Measurements from ENCODE around the gene RNF157. TPM values are rescaled to one million over a fixed set of nuclear protein-coding genes. Genes with fewer than 3 reads are reported as not detected.
A peak's percentile ranks its signal among the peaks of the same experiment; 100 is the strongest.

The RNF157 gene
- total RNA-seq, 1 donor, result 0.36 TPM

DNA sequence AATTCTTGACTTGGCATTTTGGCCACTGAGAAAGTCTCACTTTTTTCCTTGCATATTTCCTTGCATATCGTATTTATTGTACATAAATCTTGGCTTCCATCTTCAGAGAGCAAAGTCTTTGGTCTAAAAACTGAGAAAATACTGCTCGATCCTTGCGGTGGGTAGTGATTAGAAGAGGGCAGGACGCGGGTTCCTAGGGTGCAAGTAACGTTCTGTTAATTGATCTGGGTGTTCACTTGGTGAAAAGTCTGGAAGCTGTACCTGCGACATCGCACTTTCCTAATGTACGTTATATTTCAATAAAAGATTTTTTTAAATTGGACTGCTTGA, 24.1 kb upstream of the RNF157 start:
- H3K79me2 ChIP-seq (ENCODE audit: insufficient read depth, low read length), result peaks cover 37% of the 10 kb centered on the region
- TF ChIP-seq CTCF (IDR thresholded peaks at IDR 0.05; ENCODE audit: extremely low read depth, low read depth, low read length), result no peak
- no peaks in the 10 kb centered on the region for H3K27me3 ChIP-seq (ENCODE audit: insufficient read depth, low read length)
- peaks cover 2% of the 10 kb centered on the region for H4K20me1 ChIP-seq (ENCODE audit: insufficient read depth, low read length)
- H3K36me3 ChIP-seq (ENCODE audit: insufficient read depth, low read length), result peaks cover 4% of the 10 kb centered on the region
- H3K4me2 ChIP-seq (ENCODE audit: insufficient read depth, low read length), result peak overlapping the region; percentile 94
- H3K4me1 ChIP-seq (ENCODE audit: insufficient read depth, low read length), result peaks cover 42% of the 10 kb centered on the region
- DNase-seq (ENCODE audit: insufficient read length, low spot score, missing footprints), result no peak
- peak overlapping the region; percentile 85 for H2AFZ ChIP-seq (ENCODE audit: low read length)
- no peaks in the 10 kb centered on the region for H3K9me3 ChIP-seq (ENCODE audit: low read depth, low read length)
- peak overlapping the region; percentile 95 for H3K27ac ChIP-seq (ENCODE audit: low read depth, low read length)
- peak overlapping the region; percentile 63 for H3K4me3 ChIP-seq (ENCODE audit: insufficient read depth, low read length)

GRCh38 chr17:76263896-76264295, 23.6 kb upstream of the RNF157 start:
- Histone ChIP-seq H3K27ac (ENCODE audit: low read depth, low read length) (peak overlapping the region; percentile 95), H3K79me2 (ENCODE audit: insufficient read depth, low read length) (peaks cover 33% of the 10 kb centered on the region), H3K27me3 (ENCODE audit: insufficient read depth, low read length) (no peaks in the 10 kb centered on the region), H3K9me3 (ENCODE audit: low read depth, low read length) (no peaks in the 10 kb centered on the region), H4K20me1 (ENCODE audit: insufficient read depth, low read length) (no peaks in the 10 kb centered on the region), H3K4me2 (ENCODE audit: insufficient read depth, low read length) (peak overlapping the region; percentile 94), H3K4me3 (ENCODE audit: insufficient read depth, low read length) (no peak overlapping the region), H3K36me3 (ENCODE audit: insufficient read depth, low read length) (no peaks in the 10 kb centered on the region), H3K4me1 (ENCODE audit: insufficient read depth, low read length) (peaks cover 42% of the 10 kb centered on the region), H2AFZ (ENCODE audit: low read length) (peak overlapping the region; percentile 85)
- TF ChIP-seq CTCF (IDR thresholded peaks at IDR 0.05; ENCODE audit: extremely low read depth, low read depth, low read length), result no peak
- DNase-seq (ENCODE audit: insufficient read length, low spot score, missing footprints), result no peak

- Histone ChIP-seq H3K9me3 (ENCODE audit: low read depth, low read length) (no peaks in the 10 kb centered on the region), H3K27ac (ENCODE audit: low read depth, low read length) (peak overlapping the region; percentile 56), H3K4me1 (ENCODE audit: insufficient read depth, low read length) (peaks cover 32% of the 10 kb centered on the region), H3K36me3 (ENCODE audit: insufficient read depth, low read length) (no peaks in the 10 kb centered on the region), H2AFZ (ENCODE audit: low read length) (peak overlapping the region; percentile 53), H3K79me2 (ENCODE audit: insufficient read depth, low read length) (peaks cover 24% of the 10 kb centered on the region), H3K27me3 (ENCODE audit: insufficient read depth, low read length) (no peaks in the 10 kb centered on the region), H3K4me3 (ENCODE audit: insufficient read depth, low read length) (no peak overlapping the region), H3K4me2 (ENCODE audit: insufficient read depth, low read length) (no peak overlapping the region), H4K20me1 (ENCODE audit: insufficient read depth, low read length) (no peaks in the 10 kb centered on the region)
- peak; percentile 18 for DNase-seq (ENCODE audit: insufficient read length, low spot score, missing footprints)
- TF ChIP-seq CTCF (IDR thresholded peaks at IDR 0.05; ENCODE audit: extremely low read depth, low read depth, low read length), result no peak
Measured at GRCh38 chr17:76262732-76263344, 22.5 kb upstream of the RNF157 start.

GRCh38 chr17:76261421-76262215, 21.3 kb upstream of the RNF157 start:
- TF ChIP-seq CTCF (IDR thresholded peaks at IDR 0.05; ENCODE audit: extremely low read depth, low read depth, low read length), result no peak
- Histone ChIP-seq H2AFZ (ENCODE audit: low read length) (peak overlapping the region; percentile 53), H3K27ac (ENCODE audit: low read depth, low read length) (peak overlapping the region; percentile 56), H3K9me3 (ENCODE audit: low read depth, low read length) (no peaks in the 10 kb centered on the region), H3K27me3 (ENCODE audit: insufficient read depth, low read length) (no peaks in the 10 kb centered on the region), H3K4me2 (ENCODE audit: insufficient read depth, low read length) (peak overlapping the region; percentile 8), H4K20me1 (ENCODE audit: insufficient read depth, low read length) (no peaks in the 10 kb centered on the region), H3K36me3 (ENCODE audit: insufficient read depth, low read length) (no peaks in the 10 kb centered on the region), H3K79me2 (ENCODE audit: insufficient read depth, low read length) (peaks cover 13% of the 10 kb centered on the region), H3K4me3 (ENCODE audit: insufficient read depth, low read length) (no peak overlapping the region), H3K4me1 (ENCODE audit: insufficient read depth, low read length) (peaks cover 24% of the 10 kb centered on the region)
- peak; percentile 98 for DNase-seq (ENCODE audit: insufficient read length, low spot score, missing footprints)

Measured in osteoblast (primary cell).